SK-N-MC (cell line): ENCODE measurements around the gene TTLL12.

Experiments used
- DNase-seq: peaks from one replicate; pipeline ENCODE4 v3.0.0-alpha.2; 2011; ENCODE audit warnings: low read depth, low spot score
- H3K27ac ChIP-seq: fragments of 200-600 bp; sonication (generic); 2 replicates; pipeline ENCODE4 v1.5.1; 2016; ENCODE audit warnings: mixed run types
- H3K36me3 ChIP-seq: fragments of 200-600 bp; sonication (generic); 2 replicates; pipeline ENCODE4 v1.6.1; 2017; ENCODE audit warnings: antibody characterized with exemption, low read length, mixed read lengths; ENCODE audit not compliant: insufficient read depth
- H3K4me3 ChIP-seq: fragments of 200-600 bp; sonication (generic); 2 replicates; pipeline ENCODE4 v1.5.1; 2016
- H3K9ac ChIP-seq: fragments of 200-600 bp; sonication (generic); 2 replicates; pipeline ENCODE4 v1.8.0; 2017; ENCODE audit warnings: mixed run types, mixed read lengths; ENCODE audit not compliant: insufficient read length
- H3K9me3 ChIP-seq: fragments of 200-600 bp; sonication (generic); 2 replicates; pipeline ENCODE4 v1.6.1; 2017; ENCODE audit warnings: low read depth, mild to moderate bottlenecking, antibody characterized with exemption, low read length, moderate library complexity, mixed read lengths
- EZH2 ChIP-seq: fragments of 200-600 bp; sonication (generic); IDR thresholded peaks from one replicate; pipeline ENCODE4 v1.6.1; 2017; ENCODE audit warnings: antibody characterized with exemption
- FOXP2 ChIP-seq: optimal IDR thresholded peaks from 2 replicates; pipeline ENCODE3; 2011; ENCODE audit warnings: mild to moderate bottlenecking, moderate library complexity; ENCODE audit not compliant: insufficient read depth; ENCODE audit errors: extremely low read length, control extremely low read depth
- POLR2AphosphoS5 ChIP-seq: IDR thresholded peaks from 2 replicates; pipeline ENCODE4 v1.6.1; 2012; ENCODE audit warnings: mild to moderate bottlenecking, low read depth, low read length, borderline replicate concordance

Gene TTLL12

DNA sequence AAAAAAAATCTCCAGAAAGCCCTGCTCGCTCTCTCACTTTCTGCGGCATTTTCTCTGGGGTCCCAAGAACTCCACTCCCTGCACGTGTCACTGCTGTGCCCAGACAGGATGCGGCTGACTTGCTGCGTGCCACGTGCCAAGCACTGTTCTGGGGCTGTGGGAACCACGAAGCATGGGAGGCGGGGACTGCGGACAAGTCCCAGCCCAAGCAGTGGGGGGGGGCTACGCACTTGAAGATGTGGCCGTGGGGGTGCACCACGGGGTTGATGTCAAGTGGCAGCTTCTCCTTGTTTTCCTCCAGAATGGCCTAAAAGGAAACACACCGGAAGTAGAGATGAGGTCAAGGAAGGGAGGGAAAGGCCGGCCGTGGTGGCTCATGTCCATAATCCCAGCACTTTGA, 10.8 kb downstream of the TTLL12 start:
- TF ChIP-seq FOXP2 = no peak
- no peak for TF ChIP-seq POLR2AphosphoS5
- no peak for TF ChIP-seq EZH2
- no peak for DNase-seq
- peaks cover 75% of the 10 kb centered on the region for H3K36me3 ChIP-seq

GRCh38 chr22:43174941-43175531, 11.9 kb downstream of the TTLL12 start:
- no peak for DNase-seq
- Histone ChIP-seq H3K27ac (no peak overlapping the region), H3K36me3 (peaks cover 65% of the 10 kb centered on the region), H3K9ac (no peak overlapping the region), H3K4me3 (no peak overlapping the region), H3K9me3 (no peaks in the 10 kb centered on the region)
- no peak for TF ChIP-seq EZH2

More for the DNA sequence above, 10.8 kb downstream of the TTLL12 start:
- Histone ChIP-seq H3K4me3 (no peak overlapping the region), H3K9ac (no peak overlapping the region), H3K9me3 (no peaks in the 10 kb centered on the region), H3K27ac (no peak overlapping the region)

- DNase-seq = no peak
- Histone ChIP-seq H3K4me3 (no peak overlapping the region), H3K9ac (no peak overlapping the region), H3K36me3 (peaks cover 61% of the 10 kb centered on the region), H3K9me3 (no peaks in the 10 kb centered on the region), H3K27ac (no peak overlapping the region)
- TF ChIP-seq POLR2AphosphoS5 (no peak), EZH2 (no peak), FOXP2 (no peak)
Measured at GRCh38 chr22:43173976-43174720, 12.8 kb downstream of the TTLL12 start.

DNA sequence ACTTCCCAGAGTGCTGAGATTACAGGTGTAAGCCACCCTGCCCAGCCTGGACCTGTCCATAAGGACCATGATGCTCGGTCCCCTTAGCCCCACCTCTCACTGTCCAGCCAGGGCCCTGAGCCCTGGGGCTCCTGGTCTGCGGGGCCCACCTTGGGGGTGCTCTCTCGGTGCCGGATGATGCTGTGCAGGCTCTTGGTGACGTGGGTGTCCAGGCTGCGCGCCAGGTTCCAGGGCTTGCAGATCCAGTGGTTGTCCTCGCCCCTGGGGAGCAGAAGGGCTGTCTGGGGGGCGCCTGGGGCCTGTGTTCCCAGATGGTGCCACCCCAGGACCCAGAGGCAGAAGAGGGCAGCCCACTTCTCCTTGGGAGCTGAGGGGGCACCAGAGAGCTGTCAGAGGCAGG, 13.4 kb downstream of the TTLL12 start:
- Histone ChIP-seq H3K9me3 (no peaks in the 10 kb centered on the region), H3K27ac (no peak overlapping the region), H3K36me3 (peaks cover 55% of the 10 kb centered on the region), H3K4me3 (no peak overlapping the region), H3K9ac (no peak overlapping the region)
- no peak for TF ChIP-seq POLR2AphosphoS5
- no peak for TF ChIP-seq FOXP2
- no peak for TF ChIP-seq EZH2
- DNase-seq = no peak

DNA sequence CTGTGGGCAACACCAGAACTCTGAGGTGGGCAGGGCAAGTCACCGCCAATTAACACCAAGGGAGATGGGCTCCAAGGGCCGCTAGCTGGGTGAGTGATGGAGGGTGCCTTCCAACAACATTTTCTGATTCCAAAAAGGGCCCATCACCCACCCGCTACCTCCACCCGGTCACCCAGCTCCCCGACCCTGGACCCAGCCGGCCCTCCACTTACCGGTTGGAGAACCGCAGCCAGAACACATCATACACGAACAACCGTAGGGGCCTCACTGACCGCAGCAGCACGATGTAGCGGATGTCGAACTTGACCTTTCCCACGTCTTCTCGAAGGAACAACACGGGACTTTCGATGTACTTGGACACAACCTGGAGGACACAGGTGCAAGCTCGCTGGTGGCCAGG, 14.7 kb downstream of the TTLL12 start:
- Histone ChIP-seq H3K9me3 (no peaks in the 10 kb centered on the region), H3K4me3 (no peak overlapping the region), H3K36me3 (peaks cover 53% of the 10 kb centered on the region), H3K27ac (no peak overlapping the region), H3K9ac (no peak overlapping the region)
- TF ChIP-seq EZH2 = no peak
- TF ChIP-seq FOXP2 = no peak
- TF ChIP-seq POLR2AphosphoS5 = no peak
- DNase-seq = no peak

DNA sequence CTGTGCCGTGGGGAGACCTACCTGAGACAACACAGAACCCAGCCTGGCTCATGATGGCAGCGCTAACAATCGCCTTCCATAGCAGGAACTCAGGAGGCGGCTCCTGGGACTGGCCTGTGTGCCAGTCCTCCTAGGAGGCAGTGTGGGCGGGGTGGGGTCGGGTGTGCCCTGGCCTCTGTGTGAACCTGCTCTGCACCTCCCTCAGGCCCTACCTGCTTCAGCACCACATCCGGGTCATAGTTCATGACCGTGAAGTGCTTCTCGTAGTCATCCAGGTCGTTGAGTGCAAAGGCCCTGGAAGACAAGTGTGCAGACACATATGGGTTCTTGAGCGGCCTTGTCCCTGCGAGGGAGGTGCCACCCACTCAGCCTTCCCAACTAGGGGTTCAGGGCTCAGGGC, 15.3 kb downstream of the TTLL12 start:
- DNase-seq = no peak
- Histone ChIP-seq H3K9me3 (no peaks in the 10 kb centered on the region), H3K36me3 (peaks cover 53% of the 10 kb centered on the region), H3K9ac (no peak overlapping the region), H3K4me3 (no peak overlapping the region), H3K27ac (no peak overlapping the region)
- TF ChIP-seq FOXP2 (no peak), EZH2 (no peak), POLR2AphosphoS5 (no peak)

- H3K4me3 ChIP-seq = no peak overlapping the region
- no peaks in the 10 kb centered on the region for H3K9me3 ChIP-seq
- TF ChIP-seq FOXP2 (no peak), EZH2 (no peak), POLR2AphosphoS5 (no peak)
- no peak overlapping the region for H3K9ac ChIP-seq
- DNase-seq = no peak
- H3K36me3 ChIP-seq = peaks cover 51% of the 10 kb centered on the region
- no peak overlapping the region for H3K27ac ChIP-seq
Measured at GRCh38 chr22:43171019-43171491, 15.9 kb downstream of the TTLL12 start.

GRCh38 chr22:43170131-43170480, 16.8 kb downstream of the TTLL12 start:
- Histone ChIP-seq H3K36me3 (peaks cover 44% of the 10 kb centered on the region), H3K9ac (no peak overlapping the region), H3K4me3 (no peak overlapping the region), H3K9me3 (no peaks in the 10 kb centered on the region), H3K27ac (no peak overlapping the region)
- DNase-seq = no peak
- TF ChIP-seq POLR2AphosphoS5 = no peak
- no peak for TF ChIP-seq EZH2
- no peak for TF ChIP-seq FOXP2
